Measurements from ENCODE around the gene MEAK7. TPM values are rescaled to one million over a fixed set of nuclear protein-coding genes. Genes with fewer than 3 reads are reported as not detected.

The MEAK7 gene
- total RNA-seq, 1 donor from 2014 or later, result 13.0 TPM

- ATAC-seq (no peak), DNase-seq (no peak)
- Histone ChIP-seq H3K27ac (no peak overlapping the region), H3K27me3 (ENCODE audit: low read depth) (no peaks in the 10 kb centered on the region), H3K4me1 (no peaks in the 10 kb centered on the region), H3K4me3 (no peak overlapping the region), H3K36me3 (peaks cover 88% of the 10 kb centered on the region), H3K9me3 (no peaks in the 10 kb centered on the region)
- TF ChIP-seq, protein P1, sequence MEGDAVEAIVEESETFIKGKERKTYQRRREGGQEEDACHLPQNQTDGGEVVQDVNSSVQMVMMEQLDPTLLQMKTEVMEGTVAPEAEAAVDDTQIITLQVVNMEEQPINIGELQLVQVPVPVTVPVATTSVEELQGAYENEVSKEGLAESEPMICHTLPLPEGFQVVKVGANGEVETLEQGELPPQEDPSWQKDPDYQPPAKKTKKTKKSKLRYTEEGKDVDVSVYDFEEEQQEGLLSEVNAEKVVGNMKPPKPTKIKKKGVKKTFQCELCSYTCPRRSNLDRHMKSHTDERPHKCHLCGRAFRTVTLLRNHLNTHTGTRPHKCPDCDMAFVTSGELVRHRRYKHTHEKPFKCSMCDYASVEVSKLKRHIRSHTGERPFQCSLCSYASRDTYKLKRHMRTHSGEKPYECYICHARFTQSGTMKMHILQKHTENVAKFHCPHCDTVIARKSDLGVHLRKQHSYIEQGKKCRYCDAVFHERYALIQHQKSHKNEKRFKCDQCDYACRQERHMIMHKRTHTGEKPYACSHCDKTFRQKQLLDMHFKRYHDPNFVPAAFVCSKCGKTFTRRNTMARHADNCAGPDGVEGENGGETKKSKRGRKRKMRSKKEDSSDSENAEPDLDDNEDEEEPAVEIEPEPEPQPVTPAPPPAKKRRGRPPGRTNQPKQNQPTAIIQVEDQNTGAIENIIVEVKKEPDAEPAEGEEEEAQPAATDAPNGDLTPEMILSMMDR (IDR thresholded peaks at IDR 0.05), result no peak
- intact Hi-C loops (cut with DNase I), result no loop called here
Observed at GRCh38 chr16:84485255-84486010, 19.0 kb downstream of the MEAK7 start.

DNA sequence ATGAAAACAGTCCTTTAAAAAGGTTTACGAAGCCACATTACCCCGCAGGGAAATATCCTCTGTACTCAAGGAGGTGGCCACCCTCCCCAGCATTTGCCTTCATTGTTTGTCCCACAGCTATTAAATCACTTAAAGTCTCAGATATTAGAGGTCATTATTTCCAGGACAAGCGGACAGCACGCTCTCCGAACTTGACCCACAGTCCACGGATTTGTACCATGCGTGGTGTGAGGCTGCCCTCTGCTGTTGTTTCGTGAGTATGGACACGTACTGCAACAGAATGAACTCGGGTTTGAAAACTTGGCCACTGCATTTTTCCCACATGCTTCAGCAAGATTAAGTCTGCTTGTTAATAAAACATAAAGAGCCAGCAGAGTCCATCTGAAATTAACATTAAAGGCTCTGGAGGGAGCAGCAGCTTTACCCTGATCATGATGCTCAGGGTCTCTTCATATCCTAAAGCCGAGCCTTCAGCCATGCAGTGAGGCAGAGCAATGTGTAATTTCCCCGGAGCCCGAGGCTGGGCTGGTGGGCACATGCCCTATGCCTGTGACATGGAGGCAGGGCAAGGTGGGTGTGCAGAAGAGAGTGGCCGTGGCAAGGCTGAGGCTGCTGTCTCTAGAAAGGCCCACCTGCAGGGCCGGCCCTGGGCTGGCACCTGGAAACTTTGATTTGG, 19.7 kb downstream of the MEAK7 start:
- intact Hi-C loops (cut with DNase I), result no loop called here
- ATAC-seq, result peak; percentile 67 to 72

GRCh38 chr16:84483882-84484565, 20.4 kb downstream of the MEAK7 start:
- Histone ChIP-seq H3K4me1 (no peaks in the 10 kb centered on the region), H3K27ac (no peak overlapping the region), H3K9me3 (no peaks in the 10 kb centered on the region), H3K36me3 (peaks cover 88% of the 10 kb centered on the region), H3K27me3 (ENCODE audit: low read depth) (no peaks in the 10 kb centered on the region), H3K4me3 (no peak overlapping the region)
- intact Hi-C loops (cut with DNase I), result no loop called here
- DNase-seq (no peak), ATAC-seq (no peak)
- TF ChIP-seq, protein P1 (IDR thresholded peaks at IDR 0.05), result no peak

More for the DNA sequence above, 19.7 kb downstream of the MEAK7 start:
- H3K4me3 ChIP-seq, result no peak overlapping the region
- H3K4me1 ChIP-seq, result no peaks in the 10 kb centered on the region
- H3K27me3 ChIP-seq (ENCODE audit: low read depth), result no peaks in the 10 kb centered on the region
- H3K36me3 ChIP-seq, result peaks cover 90% of the 10 kb centered on the region
- no peak for DNase-seq
- no peak overlapping the region for H3K27ac ChIP-seq
- no peaks in the 10 kb centered on the region for H3K9me3 ChIP-seq
- TF ChIP-seq, protein P1 (IDR thresholded peaks at IDR 0.05), result peak; percentile 73

- H3K36me3 ChIP-seq, result peaks cover 87% of the 10 kb centered on the region
- no peak overlapping the region for H3K4me3 ChIP-seq
- TF ChIP-seq, protein P1 (IDR thresholded peaks at IDR 0.05), result no peak
- H3K4me1 ChIP-seq, result no peaks in the 10 kb centered on the region
- no peak for ATAC-seq
- intact Hi-C loops (cut with DNase I), result no loop called here
- no peak overlapping the region for H3K27ac ChIP-seq
- no peak for DNase-seq
- no peaks in the 10 kb centered on the region for H3K9me3 ChIP-seq
- no peaks in the 10 kb centered on the region for H3K27me3 ChIP-seq (ENCODE audit: low read depth)
Observed at GRCh38 chr16:84482951-84483881, 21.2 kb downstream of the MEAK7 start.
